Endothelial cell of hepatic sinusoid (primary cell): ENCODE measurements around the gene ZFYVE28.

Experiments
- in situ Hi-C: cut with HindIII; loops from 2 replicates; pipeline ENCODE4 v1.10.0; 2017; ENCODE audit warnings: low sequenced_read_pairs

Gene ZFYVE28

GRCh38 chr4:2253160-2254084 lies 165.0 kb downstream of the ZFYVE28 start:
- in situ Hi-C loops = no loop called here

GRCh38 chr4:2252530-2253091 lies 165.8 kb downstream of the ZFYVE28 start:
- in situ Hi-C loops = no loop called here

GRCh38 chr4:2251795-2252529 lies 166.5 kb downstream of the ZFYVE28 start:
- in situ Hi-C loops = no loop called here

GRCh38 chr4:2251073-2251794 lies 167.2 kb downstream of the ZFYVE28 start:
- in situ Hi-C loops = no loop called here

- in situ Hi-C loops = no loop called here
These were observed 167.9 kb downstream of the ZFYVE28 start for GRCh38 chr4:2250357-2251072.

- in situ Hi-C loops = loop anchor here (10.0 kb wide), 1 partner anchor 55 kb away; no protein-coding TSS in a partner anchor
These were observed 168.7 kb downstream of the ZFYVE28 start for GRCh38 chr4:2249526-2250356.

- in situ Hi-C loops = loop anchor here (10.0 kb wide), 1 partner anchor 56 kb away; no protein-coding TSS in a partner anchor
These were observed 169.6 kb downstream of the ZFYVE28 start for GRCh38 chr4:2248821-2249261.

GRCh38 chr4:2248044-2248780 lies 170.2 kb downstream of the ZFYVE28 start:
- in situ Hi-C loops = loop anchor here (10.0 kb wide), 1 partner anchor 57 kb away; no protein-coding TSS in a partner anchor

GRCh38 chr4:2247128-2248043 lies 171.1 kb downstream of the ZFYVE28 start:
- in situ Hi-C loops = loop anchor here (10.0 kb wide), 1 partner anchor 57 kb away; no protein-coding TSS in a partner anchor

- in situ Hi-C loops = loop anchor here (10.0 kb wide), 1 partner anchor 58 kb away; no protein-coding TSS in a partner anchor
These were observed 171.9 kb downstream of the ZFYVE28 start for GRCh38 chr4:2246384-2247127.

GRCh38 chr4:2245787-2246275 lies 172.6 kb downstream of the ZFYVE28 start:
- in situ Hi-C loops = loop anchor here (10.0 kb wide), 1 partner anchor 59 kb away; no protein-coding TSS in a partner anchor

- in situ Hi-C loops = loop anchor here (10.0 kb wide), 1 partner anchor 60 kb away; no protein-coding TSS in a partner anchor
These were observed 173.2 kb downstream of the ZFYVE28 start for GRCh38 chr4:2245057-2245786.

- in situ Hi-C loops = loop anchor here (5.0 to 10.0 kb wide), 2 partner anchors 61 to 178 kb away; no protein-coding TSS in a partner anchor
These were observed 174.6 kb downstream of the ZFYVE28 start for GRCh38 chr4:2243681-2244380.

- in situ Hi-C loops = loop anchor here (5.0 to 10.0 kb wide), 2 partner anchors 63 to 181 kb away; no protein-coding TSS in a partner anchor
These were observed 176.8 kb downstream of the ZFYVE28 start, which contains the start of the genes HAUS3 and POLN for GRCh38 chr4:2241410-2242353. Gene HAUS3, minus strand, starts transcription at chr4:2242121. Its CDS starts 1,175 bp downstream, at chr4:2240946. Gene POLN, minus strand, starts transcription at chr4:2242121. Its CDS starts 12,890 bp downstream, at chr4:2229231.
